CD4-positive, alpha-beta T cell treated with Interleukin-15 for 4 hours (primary cell): Measurements from ENCODE around the gene IER5L.
"Not testable (repeated sequence)": the region's sequence is repeated elsewhere in the genome, so short reads cannot be mapped to it uniquely, and the experiment has no call there.

Experiments used
- DNase-seq: peaks from one replicate; pipeline ENCODE4 v3.0.0-alpha.2; 2020; ENCODE audit warnings: low spot score

Gene IER5L

DNA sequence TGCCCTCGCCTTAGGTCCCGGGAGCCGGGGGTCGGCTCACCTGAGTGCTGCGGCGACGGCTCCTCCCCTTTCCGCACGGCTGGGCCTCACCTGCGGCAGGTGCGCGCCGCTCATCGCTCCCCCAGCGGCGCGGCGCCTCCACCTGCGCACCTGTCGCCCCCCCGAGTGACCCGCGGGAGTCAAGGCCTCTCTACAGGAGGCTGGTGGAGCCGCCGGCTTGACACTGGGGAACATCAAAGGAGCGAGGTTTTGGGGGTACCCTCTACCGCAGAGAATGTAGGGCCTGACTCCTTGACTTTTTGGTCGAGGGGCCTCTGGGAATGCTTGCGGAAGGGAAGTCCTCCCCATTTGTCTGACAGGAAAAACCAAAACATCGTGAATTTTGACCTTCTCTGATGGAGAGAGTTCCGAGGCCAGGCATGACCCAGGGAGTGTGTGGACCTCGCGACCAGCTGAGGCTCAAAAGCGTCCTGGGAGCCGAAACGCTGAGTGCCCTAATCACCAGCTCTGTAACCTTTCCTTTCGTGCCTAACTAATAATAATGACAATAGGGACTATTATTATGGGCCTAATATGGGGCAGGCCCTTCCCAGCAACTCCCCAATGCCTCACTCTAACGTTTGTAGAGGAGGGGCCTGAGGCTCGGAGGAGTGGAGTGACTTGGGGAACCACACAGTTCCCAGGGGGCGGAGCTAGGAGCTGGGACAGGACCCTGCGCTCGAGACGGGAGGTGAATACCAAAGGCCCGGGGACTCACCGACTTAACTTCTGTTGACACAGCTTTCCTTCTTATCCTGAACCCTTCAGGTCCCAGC, 714 bp upstream of the IER5L start:
- DNase-seq, result no peak

DNA sequence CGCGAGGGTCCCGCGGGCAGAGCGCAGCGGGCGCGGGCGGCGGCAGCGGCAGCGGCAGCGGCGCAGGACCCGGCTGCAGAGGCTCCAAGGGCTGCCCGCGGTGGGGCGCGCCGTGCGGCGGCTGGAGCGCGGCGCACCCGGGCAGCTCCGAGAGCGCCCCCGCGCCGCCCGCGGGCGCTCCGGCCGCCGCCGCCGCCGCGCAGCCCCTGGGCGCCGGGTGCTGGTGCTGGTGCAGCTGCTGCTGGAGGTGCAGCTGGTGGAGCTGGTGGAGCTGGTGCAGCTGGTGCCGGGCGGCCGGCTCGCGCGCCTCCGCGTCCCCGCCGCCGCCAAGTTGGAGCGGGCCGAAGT, 644 bp downstream of the IER5L start:
- peak; percentile 30 for DNase-seq

DNA sequence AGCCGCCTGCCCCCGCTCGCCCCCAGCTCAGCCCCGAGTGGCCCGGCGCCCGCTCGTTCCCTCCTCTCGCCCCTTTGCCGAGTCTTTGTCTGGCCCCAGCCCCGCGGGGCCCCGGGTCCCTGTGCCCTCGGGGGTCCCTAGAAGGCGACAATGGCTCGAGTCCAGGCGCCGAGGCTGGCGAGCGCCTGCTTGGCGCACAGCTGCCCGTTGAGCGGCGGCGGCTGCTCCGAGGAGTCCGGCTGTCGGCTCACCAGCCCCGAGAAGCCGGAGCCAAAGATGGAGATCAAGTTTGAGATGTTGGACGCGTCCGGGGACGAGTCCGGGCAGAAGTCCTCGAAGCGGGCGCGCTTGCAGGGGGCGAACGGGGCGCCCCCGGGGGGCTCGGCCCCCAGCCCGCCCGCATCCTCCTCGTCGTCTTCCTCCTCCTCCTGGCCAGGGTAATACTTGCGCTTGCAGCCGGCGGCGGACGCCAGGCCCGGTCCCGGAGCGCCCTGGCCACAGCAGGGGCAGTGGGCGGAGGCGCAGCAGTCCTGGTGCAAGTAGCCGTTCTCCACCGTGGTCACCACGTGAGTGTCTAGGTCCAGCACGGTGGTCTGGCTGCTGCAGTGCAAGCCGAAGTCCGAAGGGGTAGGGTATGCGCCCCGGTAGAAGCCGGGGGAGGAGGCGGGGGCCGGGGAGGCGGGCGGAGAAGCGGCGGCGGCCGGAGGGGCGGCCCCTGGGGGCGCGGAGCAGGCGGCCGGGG, 1.2 kb downstream of the IER5L start:
- DNase-seq, result no peak

DNA sequence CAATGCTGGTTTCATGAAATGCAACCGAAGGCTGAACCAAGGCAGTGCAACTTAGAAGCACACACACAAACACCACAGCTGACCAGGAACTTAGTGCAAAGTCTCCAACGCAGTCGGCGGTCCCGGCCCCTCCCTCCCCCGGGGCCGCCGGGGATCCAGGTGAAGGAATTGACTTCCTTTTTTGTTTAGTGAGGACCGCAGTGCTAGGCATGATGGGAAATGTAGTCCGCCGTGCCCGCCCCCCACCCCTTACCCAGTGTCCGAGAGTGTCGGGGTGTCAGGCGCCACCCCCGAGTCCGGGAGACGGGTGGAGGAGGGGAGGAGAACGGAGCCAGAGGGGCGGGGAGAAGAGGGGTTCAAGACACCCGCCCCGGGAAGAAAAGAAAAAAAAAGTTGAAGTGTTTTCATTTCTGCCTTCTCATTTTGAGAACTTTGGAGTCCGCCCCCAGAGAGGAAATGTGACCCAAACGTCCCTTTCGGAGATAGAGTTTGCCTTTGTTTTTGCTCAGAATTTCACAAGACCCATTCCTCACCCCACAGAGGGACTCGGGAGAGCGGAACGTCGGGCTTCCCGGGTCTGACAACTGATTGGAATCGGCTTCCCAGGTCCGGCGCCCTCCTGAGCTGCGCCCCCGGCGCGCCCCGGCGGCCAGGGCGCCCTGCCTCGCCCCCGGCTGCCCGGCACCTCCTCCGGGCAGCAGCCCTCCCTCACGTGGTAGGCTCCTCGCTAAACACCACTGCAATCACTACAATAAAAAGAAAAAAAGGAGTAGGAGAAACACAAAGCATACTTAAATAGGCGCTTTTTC, 2.0 kb downstream of the IER5L start:
- DNase-seq, result peak; percentile 52

DNA sequence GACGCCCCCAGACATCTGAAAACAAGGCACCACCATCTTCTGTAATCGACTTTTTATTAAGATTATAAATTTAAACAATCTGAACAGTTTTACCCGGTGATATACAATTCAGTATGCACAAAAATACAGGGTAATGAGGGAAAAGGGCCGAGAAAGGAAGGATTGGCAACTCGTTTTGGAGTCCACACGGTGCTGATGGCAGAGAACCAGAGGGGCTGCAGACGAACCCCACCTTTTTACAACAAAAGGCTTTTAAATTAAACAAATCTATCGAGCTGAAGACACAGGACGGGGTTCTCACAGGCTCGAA, 2.6 kb downstream of the IER5L start:
- DNase-seq, result no peak

GRCh38 chr9:129174724-129175514, 3.1 kb downstream of the IER5L start:
- no peak for DNase-seq

DNA sequence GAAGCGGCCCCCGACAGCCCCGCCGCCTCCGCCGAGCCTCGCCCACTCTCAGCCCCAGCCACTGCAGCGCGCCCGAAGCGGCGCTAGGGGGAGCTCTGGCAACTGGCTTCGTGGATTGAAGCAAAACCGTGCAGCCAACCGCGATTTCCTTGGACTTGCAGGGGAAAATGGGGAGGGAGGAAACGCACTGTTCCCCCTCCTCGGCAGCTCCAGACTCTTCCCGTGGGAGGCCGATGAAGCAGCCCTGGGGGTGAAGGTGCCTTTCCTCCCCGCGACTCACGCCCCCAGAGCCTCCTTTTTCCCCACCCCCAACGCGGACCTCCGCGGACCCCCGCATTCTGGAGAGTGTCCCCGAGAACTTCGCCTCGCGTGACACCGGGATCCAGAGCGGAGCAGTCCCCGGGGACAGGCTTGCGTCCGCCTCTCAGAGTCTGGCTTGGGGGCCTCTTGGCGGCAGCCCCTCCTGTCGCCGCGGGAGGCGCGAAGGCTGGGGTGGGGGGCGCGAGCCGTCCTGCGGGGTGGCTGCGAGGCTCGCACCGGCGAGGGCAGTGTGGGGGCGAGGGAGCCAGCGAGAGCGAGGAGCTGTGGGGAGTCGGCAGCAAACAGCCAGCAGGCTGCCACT, 3.8 kb downstream of the IER5L start:
- DNase-seq, result peak; percentile 81

- no peak for DNase-seq
These were observed 4.6 kb downstream of the IER5L start for GRCh38 chr9:129173296-129174101.

DNA sequence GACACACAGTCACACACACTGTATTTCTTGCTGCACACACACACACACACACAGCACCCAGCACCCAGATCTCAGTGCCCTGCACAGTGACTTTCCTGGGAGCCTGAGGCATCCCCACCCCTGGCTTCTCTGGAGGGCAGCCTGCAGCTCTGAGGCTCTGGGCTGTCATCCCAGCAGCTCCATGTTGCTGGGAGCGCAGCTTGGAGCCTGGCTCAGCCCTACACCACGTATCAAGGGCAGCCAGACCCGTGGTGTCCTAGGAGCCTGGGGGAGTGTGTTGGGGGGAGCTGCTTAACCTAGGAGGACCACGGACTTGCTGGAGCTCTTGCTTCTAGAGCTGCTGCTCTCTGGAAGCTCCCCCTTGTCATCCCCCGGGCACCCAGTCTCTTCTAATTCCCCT, 5.2 kb downstream of the IER5L start:
- DNase-seq, result no peak

DNA sequence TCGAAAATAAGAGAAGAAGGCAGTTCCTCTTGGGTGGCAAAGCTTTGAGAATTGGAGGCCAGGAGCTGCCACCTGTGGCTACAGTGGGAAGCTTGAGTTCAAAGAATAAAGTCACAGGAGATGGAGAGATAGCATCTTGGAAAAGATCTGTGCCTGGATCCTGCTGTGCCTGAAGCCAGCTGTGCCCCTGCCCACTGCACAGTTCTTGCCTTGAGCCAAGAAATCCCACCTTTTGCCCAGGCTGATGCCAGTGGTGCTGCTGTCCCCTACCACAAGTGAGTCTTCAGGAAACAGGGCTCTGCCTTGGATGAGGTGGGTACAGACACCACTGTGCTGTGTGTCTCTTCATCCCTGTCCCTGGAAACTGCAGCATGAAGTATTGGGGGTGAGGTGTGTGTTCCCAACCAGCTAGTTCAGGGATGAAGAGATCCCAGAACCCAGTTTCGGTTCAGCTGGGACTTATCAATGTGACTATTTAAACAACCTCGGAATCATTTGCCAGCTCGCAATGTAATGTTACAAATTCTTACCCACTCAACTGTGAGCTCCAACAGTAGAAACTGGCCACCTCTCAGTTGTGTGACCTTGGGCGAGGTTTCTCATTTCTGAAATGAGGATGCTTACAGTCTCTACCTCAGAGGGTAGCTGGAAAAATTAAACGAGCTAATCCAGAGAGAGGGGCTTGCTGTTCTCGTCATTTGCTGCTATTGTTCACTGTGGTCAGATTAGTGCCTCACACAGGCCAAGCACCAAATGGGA, 5.9 kb downstream of the IER5L start:
- DNase-seq, result no peak

GRCh38 chr9:129170229-129170628, 7.8 kb downstream of the IER5L start:
- no peak for DNase-seq

DNA sequence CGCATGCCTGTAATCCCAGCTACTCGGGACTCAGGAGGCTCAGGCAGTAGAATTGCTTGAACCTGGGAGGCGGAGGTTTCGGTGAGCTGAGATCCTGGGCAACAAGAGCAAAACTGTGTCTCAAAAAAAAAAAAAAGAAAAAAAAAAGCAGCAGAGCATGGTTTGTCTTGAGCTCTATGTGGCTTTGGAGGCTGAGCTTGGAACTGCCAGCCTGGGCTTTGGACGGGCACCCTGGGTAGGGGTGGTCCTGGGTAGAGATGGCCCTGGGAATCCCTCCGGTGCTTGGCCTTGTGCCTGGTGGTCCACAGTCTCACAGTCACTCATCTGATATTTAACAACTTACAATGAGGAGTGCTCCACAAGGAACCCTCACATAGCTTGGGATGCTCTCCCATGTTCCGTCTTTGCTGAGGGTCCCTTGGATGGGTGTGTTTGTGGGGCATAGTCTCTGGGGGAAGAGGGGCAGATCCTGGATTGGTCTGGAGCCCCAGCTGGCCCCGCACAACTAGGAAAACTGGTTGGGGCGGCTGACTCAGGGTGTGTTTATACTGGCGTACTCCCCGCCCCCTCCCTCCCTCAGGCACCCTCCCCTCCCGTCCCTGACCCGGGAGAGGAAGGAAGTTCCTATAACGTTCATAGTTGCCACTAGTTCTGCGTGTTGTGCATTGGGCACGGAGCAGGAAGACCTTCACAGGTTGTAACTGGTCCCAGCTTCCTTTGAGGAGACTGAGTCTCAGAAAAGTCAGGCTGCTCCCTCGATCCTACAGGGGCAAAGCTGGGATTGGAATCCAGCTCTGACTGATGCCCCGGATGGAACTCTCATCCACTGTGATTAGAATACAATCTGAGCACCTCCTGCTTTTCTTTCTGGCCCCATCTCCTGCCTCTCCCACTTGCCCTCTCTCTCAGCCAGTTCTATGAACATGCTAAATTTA, 11.2 kb downstream of the IER5L start:
- no peak for DNase-seq

- no peak for DNase-seq
These were observed 12.9 kb downstream of the IER5L start for GRCh38 chr9:129165198-129165597.

DNA sequence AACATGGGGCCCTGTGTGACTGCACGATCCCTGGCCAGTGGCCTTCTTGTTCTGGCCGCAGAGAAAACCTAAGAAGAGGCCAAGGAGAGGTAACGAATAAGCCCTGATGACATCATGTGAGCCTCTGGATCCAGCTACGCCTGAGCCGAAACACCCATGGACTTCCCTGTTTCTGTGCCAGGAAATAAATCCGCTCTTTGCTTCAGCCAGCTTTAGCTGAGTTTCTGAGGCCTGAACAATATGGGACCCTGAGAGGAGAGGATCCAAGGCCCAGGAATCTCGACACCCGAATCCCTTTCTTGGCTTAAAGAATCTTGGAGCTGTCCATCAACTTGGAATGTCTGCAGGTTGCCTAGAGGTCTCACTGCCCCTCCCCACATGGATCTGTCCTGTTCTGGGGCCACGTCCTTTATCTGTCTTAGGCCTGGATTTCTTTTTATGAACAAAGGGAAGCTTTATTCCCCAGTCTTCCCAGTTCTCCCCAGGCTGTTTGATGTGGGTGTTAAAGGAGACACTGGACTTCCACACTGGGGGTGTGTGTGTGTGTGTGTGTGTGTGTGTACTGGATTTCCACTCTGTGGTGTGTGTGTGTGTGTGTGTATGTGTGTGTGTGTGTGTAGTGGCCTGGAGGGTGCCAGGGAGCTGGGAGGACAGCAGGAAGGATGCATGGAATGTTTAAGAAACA, 13.7 kb downstream of the IER5L start:
- DNase-seq, result no peak

DNA sequence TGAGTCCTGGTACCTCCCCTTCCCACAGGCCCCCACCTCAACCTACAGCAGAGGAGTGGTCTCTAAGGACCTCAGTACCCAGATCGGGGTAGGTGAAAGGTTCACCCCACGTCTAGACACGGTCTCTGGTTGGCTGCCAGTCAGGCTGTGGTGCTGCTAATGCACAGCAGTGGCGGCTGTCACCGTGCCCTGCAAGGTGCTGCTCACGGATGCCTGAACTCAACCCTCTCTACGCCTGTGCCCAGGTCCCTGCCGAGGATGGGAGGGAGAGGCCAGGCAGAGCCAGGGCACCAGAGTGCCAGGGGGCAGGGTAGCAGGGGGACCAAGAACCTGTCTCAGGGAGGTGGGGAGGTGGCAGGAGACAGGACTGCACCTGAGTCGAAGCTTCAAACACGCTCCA, 14.3 kb downstream of the IER5L start:
- DNase-seq, result no peak

DNA sequence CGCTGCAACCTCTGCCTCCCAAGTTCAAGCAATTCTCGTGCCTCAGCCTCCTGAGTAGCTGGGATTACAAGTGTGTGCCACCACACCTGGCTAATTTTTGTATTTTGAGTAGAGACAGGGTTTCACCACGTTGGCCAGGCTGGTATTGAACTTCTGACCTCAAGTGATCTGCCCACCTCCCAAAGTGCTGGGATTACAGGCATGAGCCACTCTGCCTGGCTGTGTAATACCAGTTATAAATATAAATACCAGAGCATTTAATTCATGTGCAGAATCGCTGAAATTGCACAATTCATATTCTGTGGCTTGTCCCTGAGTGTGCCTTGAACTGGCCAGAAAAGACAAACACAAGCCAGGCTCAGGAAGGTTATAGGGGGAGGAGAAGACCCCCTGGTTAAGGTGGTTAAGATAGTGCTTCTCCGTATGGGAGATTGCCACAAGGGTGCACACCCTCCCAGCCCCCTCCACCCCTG, 14.8 kb downstream of the IER5L start:
- DNase-seq, result not testable (repeated sequence)

- no peak for DNase-seq
These were observed 15.4 kb downstream of the IER5L start for GRCh38 chr9:129162497-129163197.

- DNase-seq, result no peak
These were observed 16.6 kb downstream of the IER5L start for GRCh38 chr9:129161534-129161837.
